Activated T-cell treated with anti-CD3 and anti-CD28 coated beads, Interleukin-2, amount 50 U/mL, for 48 hours (primary cell): Measurements from ENCODE around the gene EML4.
"Not testable (repeated sequence)": the region's sequence is repeated elsewhere in the genome, so short reads cannot be mapped to it uniquely, and the experiment has no call there.

ENCODE experiments used
- DNase-seq, 2 experiments: peaks; one replicate each; pipeline ENCODE4 v3.0.0-alpha.2; 2020

Gene EML4

GRCh38 chr2:42312106-42312505 lies 143.0 kb downstream of the EML4 start:
- no peak for DNase-seq

GRCh38 chr2:42314892-42315468 lies 145.8 kb downstream of the EML4 start:
- no peak for DNase-seq

GRCh38 chr2:42315844-42316470 lies 146.8 kb downstream of the EML4 start:
- DNase-seq, result no peak

DNA sequence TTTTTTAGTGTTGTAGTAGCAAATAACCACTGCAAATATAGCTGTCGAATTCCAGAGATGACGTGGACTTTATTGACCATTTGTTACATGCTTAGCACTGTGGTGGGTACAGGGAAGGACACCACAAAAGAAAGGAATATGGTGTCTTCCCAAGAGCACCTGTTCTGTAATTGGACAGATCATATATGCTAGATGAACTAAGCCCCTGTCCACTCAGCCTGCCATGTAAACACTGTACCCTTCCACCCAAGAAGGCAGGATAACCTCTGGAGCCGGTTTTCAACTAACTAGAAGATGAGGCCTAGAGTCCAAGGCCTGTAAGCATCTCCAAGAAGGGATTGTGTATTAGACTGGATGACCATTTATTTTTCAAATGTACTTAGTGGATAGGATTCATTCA lies 147.8 kb downstream of the EML4 start:
- DNase-seq, result no peak

DNA sequence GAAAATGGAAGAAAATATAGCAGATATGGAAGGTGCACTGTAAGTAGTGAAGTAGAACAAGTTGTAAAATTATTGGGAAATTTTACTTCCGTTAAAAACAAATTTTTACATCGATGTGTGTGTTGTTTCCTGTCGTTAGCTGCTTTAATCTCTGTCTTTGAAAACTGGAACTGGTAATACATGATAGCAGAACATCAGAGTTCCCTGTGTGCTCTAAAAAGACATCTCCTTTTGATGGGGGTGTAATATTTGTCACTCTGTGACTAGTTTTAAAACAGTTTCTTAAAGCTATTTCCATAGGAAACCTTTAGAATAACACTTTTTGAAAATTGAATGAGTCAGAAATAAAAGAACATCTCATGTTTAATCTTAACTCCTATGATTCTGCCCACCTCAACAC lies 148.3 kb downstream of the EML4 start:
- DNase-seq, result no peak

- DNase-seq, result no peak
Measured at GRCh38 chr2:42317945-42318344, 148.8 kb downstream of the EML4 start.

- DNase-seq, result no peak
Measured at GRCh38 chr2:42319265-42319664, 150.1 kb downstream of the EML4 start.

- no peak for DNase-seq
Measured at GRCh38 chr2:42321452-42322064, 152.4 kb downstream of the EML4 start.

DNA sequence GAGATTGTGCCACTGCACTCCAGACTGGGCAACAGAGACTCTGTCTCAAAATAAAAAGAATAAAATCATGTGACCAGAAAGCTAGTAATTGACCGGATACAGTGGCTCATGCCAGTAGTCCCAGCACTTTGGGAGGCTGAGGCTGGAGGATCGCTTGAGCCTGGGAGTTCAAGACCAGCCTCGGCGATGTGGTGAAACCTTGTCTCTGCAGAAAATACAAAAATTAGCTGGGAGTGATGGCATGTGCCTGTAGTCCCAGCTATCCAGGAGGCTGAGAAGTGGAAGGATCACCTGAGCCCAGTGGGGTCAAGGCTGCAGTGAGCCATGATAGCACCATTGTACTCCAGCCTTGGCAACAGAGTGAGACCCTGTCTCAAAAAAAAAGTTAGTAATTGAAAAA lies 155.1 kb downstream of the EML4 start:
- no peak for DNase-seq

DNA sequence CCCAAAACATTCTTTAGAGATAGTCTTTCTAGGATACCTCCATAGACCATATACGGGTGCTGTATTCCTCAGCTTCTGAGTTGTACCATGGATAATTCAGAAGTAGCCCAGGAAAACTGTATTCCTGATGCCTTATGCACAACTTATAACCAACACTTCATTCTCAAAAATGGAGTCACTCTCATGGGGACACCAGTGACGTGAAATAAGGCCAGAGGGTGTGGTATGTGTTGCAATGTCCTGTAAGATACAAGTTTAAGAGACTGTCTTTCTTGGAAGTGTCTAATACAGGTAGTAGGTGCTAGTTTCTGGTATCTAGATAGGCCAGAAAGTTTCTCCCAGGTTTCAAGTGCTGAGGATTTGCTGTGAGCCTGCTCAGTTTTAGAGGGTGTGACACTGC lies 155.8 kb downstream of the EML4 start:
- DNase-seq, result no peak

DNA sequence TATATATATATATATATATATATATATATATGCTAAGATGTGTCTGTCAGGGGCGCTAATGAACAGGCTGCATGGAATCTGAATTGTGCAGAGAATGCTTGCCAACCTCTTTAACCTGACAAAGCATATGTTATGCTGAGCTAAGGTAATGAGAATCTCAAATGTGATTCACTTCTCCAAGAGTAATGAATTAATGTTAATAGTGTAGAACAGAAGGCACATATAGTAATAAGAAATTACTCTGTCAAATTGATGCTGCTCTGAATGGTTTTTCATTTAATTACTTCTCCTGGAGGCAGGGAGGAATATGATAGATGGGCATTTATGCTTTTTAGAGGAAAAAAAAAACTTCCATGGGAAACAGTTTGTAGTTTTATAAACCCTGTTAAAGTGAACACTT lies 156.5 kb downstream of the EML4 start:
- no peak for DNase-seq

DNA sequence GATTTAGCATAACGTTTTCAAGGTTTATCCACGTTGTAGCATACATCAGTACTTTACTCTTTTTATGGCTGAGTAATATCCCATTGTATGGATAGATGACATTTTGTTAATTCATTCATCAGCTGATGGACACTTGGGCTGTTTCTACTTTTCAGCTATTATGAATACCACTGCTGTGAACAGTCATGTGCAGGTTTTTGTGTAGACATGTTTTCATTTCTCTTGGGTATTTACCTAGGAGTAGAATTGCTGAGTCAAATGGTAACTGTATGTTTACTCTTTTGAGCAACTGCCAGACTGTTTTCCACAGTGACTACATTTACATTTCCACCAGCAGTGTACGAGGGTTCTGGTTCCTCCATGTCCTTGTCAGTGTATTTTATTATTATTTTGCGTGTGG lies 158.0 kb downstream of the EML4 start:
- DNase-seq, result no peak

GRCh38 chr2:42328148-42328833 lies 159.1 kb downstream of the EML4 start:
- DNase-seq, result no peak

- no peak for DNase-seq
Measured at GRCh38 chr2:42328923-42329322, 159.8 kb downstream of the EML4 start.

GRCh38 chr2:42329736-42330135 lies 160.6 kb downstream of the EML4 start:
- DNase-seq, result no peak

DNA sequence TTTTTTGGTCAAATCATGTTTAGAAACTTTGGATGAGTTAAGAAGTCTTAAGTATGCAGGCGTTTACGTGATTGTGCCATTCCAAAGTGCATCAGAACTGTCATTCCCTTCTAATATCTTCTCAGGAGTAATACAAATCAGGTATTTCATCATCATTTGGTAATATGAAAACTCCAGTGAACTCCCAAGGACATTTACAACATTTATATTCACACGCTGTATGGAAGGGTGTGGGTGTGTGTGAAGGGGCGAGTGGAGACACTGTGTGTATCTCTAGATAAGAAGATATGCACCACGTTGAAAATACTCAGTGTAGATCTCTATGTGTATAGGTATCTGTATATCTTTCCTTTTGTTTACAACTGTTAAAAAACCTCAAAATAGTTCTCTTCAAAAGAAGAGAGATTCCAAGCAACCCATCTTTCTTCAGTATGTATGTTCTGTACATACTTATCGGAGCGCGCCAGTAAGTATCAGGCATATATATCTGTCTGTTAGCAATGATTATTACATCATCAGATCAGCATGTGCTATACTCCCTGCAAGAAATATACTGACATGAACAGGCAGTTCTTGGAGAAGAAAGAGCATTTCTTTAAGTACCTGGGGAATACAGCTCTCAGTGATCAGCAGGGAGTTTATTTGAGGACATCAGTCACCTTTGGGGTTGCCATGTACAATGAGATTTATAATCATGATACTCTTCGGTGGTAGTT lies 162.6 kb downstream of the EML4 start:
- DNase-seq, result no peak

GRCh38 chr2:42332575-42332974 lies 163.4 kb downstream of the EML4 start:
- DNase-seq, result no peak

DNA sequence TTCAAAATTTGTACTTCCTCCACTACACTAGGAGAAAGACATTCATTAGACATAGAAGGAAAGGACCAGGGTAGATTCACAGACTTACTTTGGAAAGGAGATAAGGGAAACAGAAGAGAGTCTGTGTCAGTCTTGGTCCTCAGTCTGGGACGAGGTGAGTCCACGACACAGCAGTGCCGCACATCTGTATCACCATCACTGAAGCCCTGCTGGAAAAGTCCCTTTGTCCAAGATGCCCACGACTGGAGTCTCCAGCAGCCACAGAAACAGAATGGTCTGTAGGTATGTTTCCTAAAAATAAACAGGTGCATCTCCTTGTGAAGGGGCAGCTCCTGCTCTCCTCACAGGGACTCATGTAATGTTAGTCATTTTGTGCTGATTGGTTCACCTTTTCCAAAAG lies 164.4 kb downstream of the EML4 start:
- no peak for DNase-seq

DNA sequence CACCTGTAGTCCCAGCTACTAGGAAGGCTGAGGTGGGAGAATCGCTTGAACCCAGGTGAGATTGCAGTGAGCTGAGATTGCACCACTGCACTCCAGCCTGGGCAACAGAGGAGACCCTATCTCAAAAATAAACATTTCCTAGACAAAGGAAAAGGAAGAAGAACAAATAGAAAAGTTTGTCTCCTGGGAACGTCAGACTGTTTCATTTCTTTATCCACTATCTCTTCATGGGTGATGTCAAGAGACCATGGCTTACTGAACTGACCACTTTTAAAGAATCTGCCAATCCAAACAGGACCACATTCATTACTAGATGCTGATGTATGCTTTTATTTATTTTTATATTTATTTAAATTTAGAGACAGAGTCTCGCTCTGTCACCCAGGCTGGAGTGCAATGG lies 165.1 kb downstream of the EML4 start:
- no peak for DNase-seq

- DNase-seq, result not testable (repeated sequence)
Measured at GRCh38 chr2:42334865-42335264, 165.7 kb downstream of the EML4 start.

GRCh38 chr2:42335514-42336104 lies 166.5 kb downstream of the EML4 start:
- DNase-seq, result no peak

DNA sequence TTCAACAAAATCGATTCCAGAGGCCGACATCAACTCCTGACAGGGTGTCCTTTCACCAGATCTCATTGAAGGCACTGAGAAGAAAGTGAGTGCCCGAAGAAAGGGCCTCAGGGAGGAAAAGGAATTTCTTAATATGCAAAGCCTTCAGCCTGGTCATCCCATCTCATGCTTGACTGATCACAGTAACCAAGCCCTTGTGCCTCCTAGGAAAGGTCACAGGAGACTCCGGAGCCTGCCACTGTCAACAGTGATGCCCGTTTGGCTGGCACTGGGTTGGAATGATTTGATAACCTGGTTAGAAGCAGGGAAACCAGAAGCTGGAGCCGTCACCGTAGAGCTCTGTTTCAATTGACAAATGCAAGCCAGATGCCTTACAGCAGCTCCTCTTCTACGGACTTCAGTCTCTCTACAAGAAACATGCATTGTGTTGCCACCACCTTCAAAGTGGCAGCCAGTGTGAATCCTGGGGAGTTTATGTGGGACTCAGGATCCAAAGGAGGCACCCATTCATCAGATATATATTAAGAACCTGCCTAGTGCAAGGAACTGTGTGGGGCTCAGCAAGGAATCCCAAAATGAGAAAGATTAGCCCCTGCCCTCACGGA lies 167.3 kb downstream of the EML4 start:
- DNase-seq, result no peak

GRCh38 chr2:42337356-42337820 lies 168.2 kb downstream of the EML4 start:
- no peak for DNase-seq
